Subcutaneous preadipocyte (primary cell): ENCODE measurements around the gene PLEKHG2. TPM values are rescaled to one million over a fixed set of nuclear protein-coding genes. Genes with fewer than 3 reads are reported as not detected.

ENCODE experiments used
- small RNA-seq: library from RNA; depleted of rRNA; stranded (forward); fragments of <200 nt; gene quantifications from one replicate; pipeline ENCODE3, GENCODE V24; 2012
- total RNA-seq: library from RNA; depleted of rRNA; stranded (reverse); fragments of >200 nt; gene quantifications from 2 replicates; pipeline ENCODE4 v1.2.3, GENCODE V29; 2012

The PLEKHG2 gene, protein sequence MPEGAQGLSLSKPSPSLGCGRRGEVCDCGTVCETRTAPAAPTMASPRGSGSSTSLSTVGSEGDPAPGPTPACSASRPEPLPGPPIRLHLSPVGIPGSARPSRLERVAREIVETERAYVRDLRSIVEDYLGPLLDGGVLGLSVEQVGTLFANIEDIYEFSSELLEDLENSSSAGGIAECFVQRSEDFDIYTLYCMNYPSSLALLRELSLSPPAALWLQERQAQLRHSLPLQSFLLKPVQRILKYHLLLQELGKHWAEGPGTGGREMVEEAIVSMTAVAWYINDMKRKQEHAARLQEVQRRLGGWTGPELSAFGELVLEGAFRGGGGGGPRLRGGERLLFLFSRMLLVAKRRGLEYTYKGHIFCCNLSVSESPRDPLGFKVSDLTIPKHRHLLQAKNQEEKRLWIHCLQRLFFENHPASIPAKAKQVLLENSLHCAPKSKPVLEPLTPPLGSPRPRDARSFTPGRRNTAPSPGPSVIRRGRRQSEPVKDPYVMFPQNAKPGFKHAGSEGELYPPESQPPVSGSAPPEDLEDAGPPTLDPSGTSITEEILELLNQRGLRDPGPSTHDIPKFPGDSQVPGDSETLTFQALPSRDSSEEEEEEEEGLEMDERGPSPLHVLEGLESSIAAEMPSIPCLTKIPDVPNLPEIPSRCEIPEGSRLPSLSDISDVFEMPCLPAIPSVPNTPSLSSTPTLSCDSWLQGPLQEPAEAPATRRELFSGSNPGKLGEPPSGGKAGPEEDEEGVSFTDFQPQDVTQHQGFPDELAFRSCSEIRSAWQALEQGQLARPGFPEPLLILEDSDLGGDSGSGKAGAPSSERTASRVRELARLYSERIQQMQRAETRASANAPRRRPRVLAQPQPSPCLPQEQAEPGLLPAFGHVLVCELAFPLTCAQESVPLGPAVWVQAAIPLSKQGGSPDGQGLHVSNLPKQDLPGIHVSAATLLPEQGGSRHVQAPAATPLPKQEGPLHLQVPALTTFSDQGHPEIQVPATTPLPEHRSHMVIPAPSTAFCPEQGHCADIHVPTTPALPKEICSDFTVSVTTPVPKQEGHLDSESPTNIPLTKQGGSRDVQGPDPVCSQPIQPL (N-terminal part only)
- total RNA-seq = 9.2 and 15.4 TPM in 2 replicates

DNA sequence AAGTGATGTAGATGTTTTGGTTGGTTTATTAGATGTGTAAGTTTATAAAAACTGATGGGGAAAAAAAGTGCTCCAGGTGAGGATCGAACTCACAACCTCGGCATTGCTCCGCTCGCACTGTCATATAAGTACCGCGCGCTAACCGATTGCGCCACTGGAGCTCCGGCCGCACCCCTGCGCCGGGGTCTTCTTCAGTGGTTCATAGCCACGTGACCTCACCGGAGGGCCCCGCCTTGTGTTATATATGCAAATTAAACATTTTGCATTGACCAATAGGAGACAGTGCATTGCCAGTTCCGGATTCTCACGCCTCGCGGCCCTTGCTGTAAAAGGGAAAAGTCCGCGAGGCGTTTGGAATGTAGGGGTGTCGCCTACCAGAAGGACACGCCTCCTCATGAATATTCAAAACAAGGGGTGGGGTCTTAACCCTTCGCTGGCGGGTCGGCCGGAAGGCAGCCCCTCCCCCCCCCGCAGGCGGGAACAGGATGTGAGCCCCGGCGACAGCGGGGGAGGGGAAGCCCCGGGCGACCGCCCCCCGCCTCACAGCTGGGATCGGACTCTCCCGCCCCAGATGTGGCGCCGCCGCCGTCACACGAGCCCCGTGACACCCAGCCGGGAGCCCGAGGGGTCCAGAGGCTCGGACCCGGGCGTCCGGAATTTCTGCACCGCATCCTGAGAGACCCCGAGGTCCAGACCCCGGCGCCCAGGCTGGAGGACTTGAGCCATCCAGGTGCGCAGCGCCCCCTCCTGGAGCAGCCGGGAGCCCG is at the start of gene PLEKHG2:
Gene PLEKHG2, plus strand, starts transcription at position 570 of the 767 bp plus-strand sequence. CDS start 1,418 bp downstream, outside the sequence.

DNA sequence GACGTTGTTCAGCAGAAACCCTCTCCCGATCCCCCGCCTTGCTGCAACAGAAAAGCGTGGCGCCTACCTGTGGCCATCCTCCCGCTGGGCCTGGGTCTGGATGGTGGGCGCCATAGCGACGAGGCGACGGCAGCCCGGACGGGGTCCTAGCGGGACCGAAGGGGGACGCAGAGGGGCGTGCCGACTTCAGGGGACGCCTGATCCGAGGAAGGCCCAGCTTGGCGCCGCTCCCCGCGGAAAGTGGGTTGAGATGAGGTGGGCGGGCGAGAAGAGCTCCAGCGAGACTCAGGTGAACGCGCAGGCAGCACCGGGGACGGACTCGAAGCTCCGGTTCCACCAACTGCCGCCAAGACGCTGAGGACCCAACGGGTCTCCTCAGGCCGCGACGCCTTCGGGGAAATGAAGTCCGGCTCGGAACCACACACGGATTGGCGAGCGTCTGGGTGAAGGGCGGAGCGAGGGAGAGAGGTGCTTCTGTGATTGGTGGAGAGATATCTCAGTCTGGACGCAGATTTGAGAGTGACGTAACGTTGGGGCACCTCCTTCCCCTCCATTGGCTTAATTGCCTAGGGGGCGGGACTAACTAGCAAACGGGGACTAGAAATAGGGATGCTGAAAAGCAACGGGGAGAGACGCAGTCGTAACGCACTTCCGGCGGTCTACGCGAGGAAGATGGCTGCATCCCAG is 21.6 kb upstream of the PLEKHG2 start, which contains the start of the genes MED29 and PAF1:
Gene MED29, plus strand, starts transcription at position 628 of the 687 bp plus-strand sequence. Its CDS starts 45 bp downstream, at position 673.
Gene PAF1, minus strand, starts transcription at position 356 of the 687 bp plus-strand sequence. Its CDS starts 242 bp downstream, at position 114.

DNA sequence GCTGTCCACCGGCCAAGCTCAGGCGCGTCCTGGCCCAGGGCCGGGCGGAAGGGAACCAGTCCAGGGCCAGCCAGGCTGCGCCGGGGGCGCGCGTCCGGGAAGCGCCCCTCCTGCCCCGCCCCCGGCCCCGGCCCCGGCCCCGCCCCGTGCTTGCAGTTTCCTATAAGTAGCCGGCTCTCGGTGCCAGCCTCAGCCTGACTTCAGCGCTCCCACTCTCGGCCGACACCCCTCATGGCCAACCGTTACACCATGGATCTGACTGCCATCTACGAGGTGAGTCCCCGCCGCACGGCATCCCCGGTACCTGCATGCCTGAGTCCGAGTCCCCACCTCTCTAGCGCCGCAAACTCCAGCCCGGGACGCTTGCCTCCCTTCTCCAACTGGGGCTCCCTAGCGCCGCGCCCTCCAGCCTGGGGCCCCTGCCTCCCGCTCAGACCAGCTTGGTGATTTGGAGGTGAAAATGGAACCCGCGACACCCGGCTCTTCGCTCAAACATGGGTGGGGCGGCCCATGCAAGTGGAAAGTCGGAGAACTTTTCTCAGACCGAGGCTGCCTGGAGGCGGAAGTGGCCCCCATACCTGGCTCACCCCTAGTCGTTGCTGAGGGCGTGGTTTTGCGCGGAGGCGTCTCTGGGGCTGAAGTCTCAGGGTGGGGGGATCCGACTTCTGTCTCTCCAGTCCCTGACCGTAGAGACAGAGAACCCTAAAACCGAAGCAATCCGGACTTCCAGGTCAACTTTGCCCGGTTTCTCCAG is 5.6 kb upstream of the PLEKHG2 start, which contains the start of gene ZFP36:
Gene ZFP36, plus strand, starts transcription at position 192 of the 754 bp plus-strand sequence. Its CDS starts 58 bp downstream, at position 250.

DNA sequence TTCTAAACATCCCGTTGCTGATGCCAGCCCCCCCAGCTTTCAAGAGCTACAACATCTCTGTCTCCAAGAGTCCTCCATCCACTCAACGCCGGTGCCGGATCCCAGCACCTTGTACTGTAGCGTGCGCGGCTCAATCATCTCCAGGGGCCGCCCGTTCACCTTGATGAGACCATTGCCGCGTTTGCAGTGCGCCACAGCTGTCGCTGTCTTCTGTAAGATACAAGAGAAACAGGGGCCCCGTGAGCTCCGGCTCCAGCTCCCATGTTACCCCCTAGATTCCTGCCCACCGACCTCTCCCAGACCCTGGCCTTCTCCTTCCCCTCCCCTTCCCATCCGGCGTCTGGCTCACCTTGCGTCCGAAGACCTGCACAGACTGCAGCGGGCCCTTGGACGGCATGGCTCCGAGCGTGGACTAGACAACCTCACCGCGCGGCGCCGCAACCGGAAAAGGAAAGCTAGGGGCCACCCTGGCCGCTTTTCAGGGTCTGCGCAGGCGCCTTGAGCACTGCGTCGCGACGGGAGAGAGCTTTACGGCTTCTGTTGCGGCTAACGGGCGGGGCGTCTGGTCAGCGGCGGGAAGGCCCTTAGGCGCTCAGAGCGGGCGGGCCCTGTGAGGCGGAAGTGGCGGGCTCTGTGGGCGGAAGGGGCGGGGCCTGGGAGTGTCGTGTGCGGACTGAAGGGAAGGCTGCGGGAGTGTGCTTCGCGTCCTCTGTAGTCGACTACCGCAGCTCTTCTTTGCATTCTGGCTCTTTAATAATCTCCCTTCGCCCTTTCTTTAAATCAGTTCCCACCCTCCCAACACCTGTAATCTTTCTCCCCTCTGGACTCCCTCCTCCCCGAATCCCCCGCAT is 23.3 kb downstream of the PLEKHG2 start, which contains the start of gene RPS16:
Gene RPS16, minus strand, starts transcription at position 451 of the 851 bp plus-strand sequence. Its CDS starts 54 bp downstream, at position 397.

DNA sequence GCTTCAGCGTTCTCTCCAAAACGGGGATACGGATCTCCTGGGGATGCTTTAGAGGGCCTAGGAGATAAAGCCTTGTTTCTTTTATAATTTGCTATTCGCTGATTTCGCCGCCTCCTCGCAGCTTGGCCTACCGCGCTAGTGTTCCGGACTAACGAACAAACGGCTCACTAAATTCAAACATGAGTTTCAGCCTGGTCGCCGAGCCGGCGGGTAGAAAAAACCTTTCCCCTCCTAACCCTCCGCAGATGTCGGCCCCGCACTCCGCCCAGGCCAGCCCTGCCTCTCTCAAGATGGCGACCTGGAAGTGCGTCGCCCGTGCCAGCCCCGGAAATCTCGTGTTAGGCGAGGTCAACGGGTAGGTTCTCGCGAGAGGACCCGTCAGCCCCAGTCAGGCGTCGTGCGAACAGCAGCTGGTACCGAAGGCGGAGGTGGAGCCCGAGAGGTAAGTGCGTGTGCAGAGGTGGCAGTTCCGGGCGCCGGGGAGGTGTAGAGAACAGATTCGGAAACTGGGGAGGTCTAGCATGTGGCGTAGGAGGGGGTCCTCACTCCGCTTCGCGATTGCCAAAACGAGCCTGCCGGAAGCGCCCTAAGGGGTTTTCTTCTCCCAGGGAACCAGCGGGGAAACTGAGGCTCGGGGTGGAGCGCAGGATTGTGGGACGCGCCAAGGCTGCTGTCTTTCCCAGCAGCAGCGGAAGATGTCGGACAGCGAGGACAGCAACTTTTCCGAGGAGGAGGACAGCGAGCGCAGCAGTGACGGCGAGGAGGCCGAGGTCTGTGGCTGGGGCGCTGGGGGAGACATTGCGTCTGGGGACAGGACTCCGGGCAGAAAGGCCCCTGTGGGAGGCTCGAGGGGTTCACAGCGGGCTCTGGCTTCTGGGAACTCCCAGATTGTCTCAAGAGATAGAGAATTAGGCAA is 33.0 kb downstream of the PLEKHG2 start, which contains the start of gene SUPT5H:
Gene SUPT5H, plus strand, starts transcription at position 387 of the 916 bp plus-strand sequence. Its CDS starts 309 bp downstream, at position 696.

Small RNA genes lying within 50 kb of the gene (small RNA-seq; reads per million reads assigned to genes)
- not detected for gene MIR4530
- not detected for gene RN7SL566P

Other genes starting within 250 kb of the PLEKHG2 start
- not detected in 2 replicates for gene NCCRP1, start 215.7 kb upstream of the PLEKHG2 start, total RNA-seq
- not detected in 2 replicates for gene SYCN, start 208.4 kb upstream of the PLEKHG2 start, total RNA-seq
- not detected in 2 replicates for gene IFNL3, start 167.7 kb upstream of the PLEKHG2 start, total RNA-seq
- gene IFNL4, start 163.8 kb upstream of the PLEKHG2 start, total RNA-seq = not detected in 2 replicates
- gene IFNL2, start 144.3 kb upstream of the PLEKHG2 start, total RNA-seq = not detected in 2 replicates
- gene IFNL1, start 116.3 kb upstream of the PLEKHG2 start, total RNA-seq = not detected in 2 replicates
- gene LRFN1, start 91.8 kb upstream of the PLEKHG2 start, total RNA-seq = under 0.01 and 0.20 TPM in 2 replicates
- gene GMFG, start 76.6 kb upstream of the PLEKHG2 start, total RNA-seq = 0.39 TPM in 1 of 2 replicates, not detected in the other
- 85.2 and 94.0 TPM in 2 replicates for gene SAMD4B, start 70.2 kb upstream of the PLEKHG2 start, total RNA-seq
- 28.7 and 29.8 TPM in 2 replicates for gene PAF1, start 21.6 kb upstream of the PLEKHG2 start, total RNA-seq
- gene MED29, start 21.3 kb upstream of the PLEKHG2 start, total RNA-seq = 17.3 and 19.4 TPM in 2 replicates
- 11.1 and 16.9 TPM in 2 replicates for gene ZFP36, start 5.8 kb upstream of the PLEKHG2 start, total RNA-seq
- gene RPS16, start 23.3 kb downstream of the PLEKHG2 start, total RNA-seq = 40.3 and 64.3 TPM in 2 replicates
- gene SUPT5H, start 32.9 kb downstream of the PLEKHG2 start, total RNA-seq = 70.5 and 74.1 TPM in 2 replicates
- 58.1 and 58.4 TPM in 2 replicates for gene TIMM50, start 68.2 kb downstream of the PLEKHG2 start, total RNA-seq
- 0.37 and 0.39 TPM in 2 replicates for gene DLL3, start 86.3 kb downstream of the PLEKHG2 start, total RNA-seq
- not detected in 2 replicates for gene SELENOV, start 102.5 kb downstream of the PLEKHG2 start, total RNA-seq
- gene EID2B, start 120.2 kb downstream of the PLEKHG2 start, total RNA-seq = 3.9 and 4.8 TPM in 2 replicates
- 5.9 and 8.6 TPM in 2 replicates for gene EID2, start 127.5 kb downstream of the PLEKHG2 start, total RNA-seq
- gene LGALS13, start 189.9 kb downstream of the PLEKHG2 start, total RNA-seq = not detected in 2 replicates
- gene LGALS16, start 243.2 kb downstream of the PLEKHG2 start, total RNA-seq = not detected in 2 replicates